Endodermal cell (in vitro differentiated cells): ENCODE measurements around the gene CLEC4G. TPM values are rescaled to one million over a fixed set of nuclear protein-coding genes. Genes with fewer than 3 reads are reported as not detected.

ENCODE experiments used
- DNase-seq: peaks from one replicate; pipeline ENCODE4 v3.0.0-alpha.2; 2017
- H3K27ac ChIP-seq: 2 replicates; pipeline ENCODE4 v1.5.1; 2013; ENCODE audit warnings: mild to moderate bottlenecking, low read depth, low read length, moderate library complexity
- H3K27me3 ChIP-seq: 2 replicates; pipeline ENCODE4 v1.6.1; 2013; ENCODE audit warnings: mild to moderate bottlenecking, low read length, moderate library complexity; ENCODE audit not compliant: insufficient read depth, control insufficient read depth, poor library complexity, severe bottlenecking
- H3K36me3 ChIP-seq: 2 replicates; pipeline ENCODE4 v1.7.0; 2013; ENCODE audit warnings: mild to moderate bottlenecking, low read length, moderate library complexity; ENCODE audit not compliant: control insufficient read depth, insufficient read depth
- H3K4me1 ChIP-seq: one replicate; pipeline ENCODE4 v1.7.0; 2013; ENCODE audit warnings: low read length; ENCODE audit not compliant: control insufficient read depth, insufficient read depth
- H3K4me3 ChIP-seq: 2 replicates; pipeline ENCODE4 v1.5.1; 2013; ENCODE audit warnings: mild to moderate bottlenecking, low read length, moderate library complexity
- H3K9ac ChIP-seq: 2 replicates; pipeline ENCODE4 v1.6.1; 2013; ENCODE audit warnings: mild to moderate bottlenecking, low read length, moderate library complexity; ENCODE audit not compliant: poor library complexity, severe bottlenecking; ENCODE audit errors: extremely low read depth
- H3K9me3 ChIP-seq: 2 replicates; pipeline ENCODE4 v1.6.1; 2013; ENCODE audit warnings: mild to moderate bottlenecking, low read length, moderate library complexity; ENCODE audit not compliant: control insufficient read depth
- H3K27ac Mint-ChIP-seq: 2 replicates; pipeline ENCODE4 v1.8.0; 2020; ENCODE audit warnings: mixed read lengths
- H3K27me3 Mint-ChIP-seq: 2 replicates; pipeline ENCODE4 v1.8.0; 2021; ENCODE audit warnings: mild to moderate bottlenecking, mixed read lengths; ENCODE audit not compliant: insufficient read depth
- H3K36me3 Mint-ChIP-seq: 2 replicates; pipeline ENCODE4 v1.8.0; 2020; ENCODE audit warnings: low read depth, mixed read lengths
- H3K4me1 Mint-ChIP-seq: 2 replicates; pipeline ENCODE4 v1.8.0; 2020; ENCODE audit warnings: mixed read lengths
- H3K4me3 Mint-ChIP-seq: 2 replicates; pipeline ENCODE4 v1.8.0; 2020; ENCODE audit warnings: mild to moderate bottlenecking, moderate library complexity, mixed read lengths
- H3K9me3 Mint-ChIP-seq: 2 replicates; pipeline ENCODE4 v1.8.0; 2020; ENCODE audit warnings: mild to moderate bottlenecking, mixed read lengths
- CTCF ChIP-seq: fragments of 200-600 bp; sonication (generic); conservative IDR thresholded peaks from 2 replicates; pipeline ENCODE4 v1.5.0; 2021; ENCODE audit warnings: antibody characterized with exemption, mild to moderate bottlenecking
- WGBS, 2 experiments: methylation state at CpG; one replicate each; pipeline versions ENCODE4 v1.1.5 to v1.1.7; 2013; ENCODE audit warnings: missing lambda C conversion rate in 2 of 2, mixed read lengths in 1 of 2; ENCODE audit not compliant: insufficient coverage in 1 of 2, insufficient read length in 1 of 2; 5-methylcytosine and 5-hydroxymethylcytosine counted together
- long read RNA-seq, 4 experiments: library from polyadenylated mRNA in 2 of 4; library from RNA in 1 of 4; library from capped mRNA in 1 of 4; stranded (forward) in 3 of 4; unstranded in 1 of 4; transcript quantifications; one replicate each; pipeline ENCODE4 v2.0.0, GENCODE V29; 2020 to 2021; ENCODE audit warnings: inconsistent platforms in 1 of 4
- polyA plus RNA-seq, 2 experiments: library from polyadenylated mRNA; stranded (reverse); fragments of 50-300 nt; gene quantifications; one replicate each; pipeline ENCODE4 v1.2.3, GENCODE V29; 2013
- total RNA-seq, 2 donors: library from RNA; stranded (reverse); fragmentation: NEBNext Ultra II Directional in 1 of 2; extraction: Animal tissue kit (Norgen Biotek cat#: 25700) in 1 of 2; gene quantifications; 2 replicates in 1 of 2; 3 replicates in 1 of 2; pipeline ENCODE4 v1.2.1, GENCODE V29; 2021

Gene CLEC4G
- not detected for total RNA-seq
- not detected for polyA plus RNA-seq (2013, experiment 1 of 2)
- polyA plus RNA-seq (2013, experiment 2 of 2) = not detected
- long read RNA-seq, experiment 1 = 0 reads
- long read RNA-seq, experiment 2 = 0 reads
- long read RNA-seq, experiment 3 = 0 reads
- long read RNA-seq, experiment 4 = 0 reads

GRCh38 chr19:7732045-7732444 is at the start of gene CLEC4G:
Gene CLEC4G (minus strand): TSS chr19:7732110. CDS start chr19:7732102, 8 bp downstream.
- Mint-ChIP-seq H3K27ac (no peak within 1 kb of the TSS), H3K27me3 (peaks cover 94% of the 10 kb centered on the region), H3K9me3 (no peaks in the 10 kb centered on the region), H3K4me1 (peaks cover 4% of the 10 kb centered on the region), H3K4me3 (no peak within 1 kb of the TSS), H3K36me3 (no peaks in the 10 kb centered on the region)
- Histone ChIP-seq H3K4me3 (no peak within 1 kb of the TSS), H3K4me1 (no peaks in the 10 kb centered on the region), H3K27ac (no peak within 1 kb of the TSS), H3K9me3 (no peaks in the 10 kb centered on the region), H3K27me3 (peaks cover 90% of the 10 kb centered on the region), H3K9ac (no peak within 1 kb of the TSS), H3K36me3 (no peaks in the 10 kb centered on the region)
- no peak for TF ChIP-seq CTCF
- DNase-seq = no peak
- 77 to 83% methylated on average over 2 to 9 of the region's 9 CpGs for WGBS, 2 experiments

GRCh38 chr19:7781157-7781556 is 49.2 kb upstream of the CLEC4G start:
- H3K27me3 ChIP-seq = peaks cover 55% of the 10 kb centered on the region
- DNase-seq = no peak
- Mint-ChIP-seq H3K4me3 (no peak overlapping the region), H3K27ac (no peak overlapping the region), H3K36me3 (no peaks in the 10 kb centered on the region), H3K27me3 (peaks cover 77% of the 10 kb centered on the region), H3K4me1 (peaks cover 7% of the 10 kb centered on the region), H3K9me3 (no peaks in the 10 kb centered on the region)
- H3K27ac ChIP-seq = no peak overlapping the region
- no peaks in the 10 kb centered on the region for H3K36me3 ChIP-seq
- 78 to 80% methylated on average over 12 of the region's 12 CpGs for WGBS, 2 experiments
- TF ChIP-seq CTCF = no peak
- H3K4me1 ChIP-seq = no peaks in the 10 kb centered on the region
- no peaks in the 10 kb centered on the region for H3K9me3 ChIP-seq
- H3K9ac ChIP-seq = no peak overlapping the region
- H3K4me3 ChIP-seq = no peak overlapping the region

- no peak for DNase-seq
- TF ChIP-seq CTCF = no peak
- H3K9ac ChIP-seq = no peak overlapping the region
- H3K27me3 Mint-ChIP-seq = peaks cover 71% of the 10 kb centered on the region
- no peaks in the 10 kb centered on the region for H3K36me3 Mint-ChIP-seq
- no peak overlapping the region for H3K27ac ChIP-seq
- H3K9me3 ChIP-seq = no peaks in the 10 kb centered on the region
- no peaks in the 10 kb centered on the region for H3K4me1 ChIP-seq
- WGBS, 2 experiments = 76 to 82% methylated on average over 22 to 26 of the region's 26 CpGs
- no peaks in the 10 kb centered on the region for H3K9me3 Mint-ChIP-seq
- H3K4me3 ChIP-seq = no peak overlapping the region
- H3K27me3 ChIP-seq = peaks cover 44% of the 10 kb centered on the region
- H3K27ac Mint-ChIP-seq = no peak overlapping the region
- peaks cover 7% of the 10 kb centered on the region for H3K4me1 Mint-ChIP-seq
- no peaks in the 10 kb centered on the region for H3K36me3 ChIP-seq
- no peak overlapping the region for H3K4me3 Mint-ChIP-seq
These were observed 47.9 kb upstream of the CLEC4G start for GRCh38 chr19:7779631-7780486.
